GM19043 (cell line): ENCODE results near the gene CDH11.

Experiments used
- ATAC-seq: cut with Tn5 transposase; IDR thresholded peaks from one replicate; pipeline ENCODE4 v1.9.1; 2021; ENCODE audit warnings: low read depth; ENCODE audit not compliant: unreplicated experiment

Gene CDH11

GRCh38 chr16:65041667-65042066, 80.2 kb downstream of the CDH11 start:
- ATAC-seq: no peak

DNA sequence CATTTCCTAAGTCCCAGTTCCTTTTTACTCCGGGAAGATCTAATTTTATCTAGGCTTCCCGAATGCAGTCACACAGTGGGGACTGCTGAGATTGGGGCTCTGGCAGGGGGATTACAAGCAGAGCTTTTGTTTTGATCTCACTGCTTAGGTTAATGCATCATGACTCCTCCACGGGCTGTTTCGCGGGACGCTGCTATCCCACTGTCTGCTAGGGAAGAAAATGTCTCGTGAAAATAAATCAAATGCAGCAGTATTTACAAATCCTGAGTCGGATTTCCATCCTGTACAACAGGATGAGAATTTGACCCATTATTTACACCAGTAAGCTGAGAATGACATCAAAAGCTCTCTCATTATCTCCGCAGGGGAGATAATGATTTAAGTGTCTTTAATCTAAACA, 83.8 kb downstream of the CDH11 start:
- ATAC-seq: no peak

GRCh38 chr16:65037556-65037955, 84.3 kb downstream of the CDH11 start:
- no peak for ATAC-seq

- no peak for ATAC-seq
Observed at GRCh38 chr16:65034915-65035314, 86.9 kb downstream of the CDH11 start.

GRCh38 chr16:65032387-65032786, 89.5 kb downstream of the CDH11 start:
- no peak for ATAC-seq

DNA sequence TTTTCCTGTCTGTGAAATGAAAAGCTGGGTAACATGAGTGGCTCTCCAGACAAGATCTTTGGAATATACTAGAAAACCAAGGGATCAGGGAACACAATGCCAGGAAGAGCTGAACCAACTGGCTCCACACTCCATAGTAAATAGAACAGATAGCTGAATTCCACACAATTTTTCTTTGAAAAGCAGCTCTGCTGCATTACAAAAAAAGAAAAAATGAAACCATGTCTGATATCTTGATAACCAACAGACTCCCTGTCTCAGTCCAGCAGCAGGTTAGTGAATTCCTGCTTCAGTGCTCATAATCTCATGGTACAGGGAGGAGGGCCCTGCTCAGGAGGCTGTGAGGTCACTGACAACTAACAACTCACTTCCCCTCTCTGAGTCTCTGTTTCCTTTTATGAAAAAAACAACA, 97.1 kb downstream of the CDH11 start:
- no peak for ATAC-seq

DNA sequence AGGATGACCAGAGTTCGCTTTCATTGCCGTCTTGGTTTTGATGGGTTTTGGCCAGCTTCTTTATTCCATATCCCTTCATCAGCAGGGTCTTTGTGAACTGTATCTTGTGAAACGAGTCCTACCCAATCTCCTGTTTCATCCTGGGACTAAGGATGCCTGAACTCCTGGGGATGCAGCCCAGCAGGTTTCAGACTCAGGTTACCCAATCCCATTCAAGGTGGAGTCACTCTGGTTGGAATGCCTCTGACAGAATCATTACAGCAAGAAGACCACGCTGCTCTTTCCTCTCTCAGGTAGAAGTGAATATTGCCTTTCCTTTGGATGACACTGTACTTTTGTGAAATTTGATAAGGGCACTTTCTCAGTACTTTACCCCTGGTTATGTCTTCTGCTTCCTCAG, 98.1 kb downstream of the CDH11 start:
- ATAC-seq: no peak

DNA sequence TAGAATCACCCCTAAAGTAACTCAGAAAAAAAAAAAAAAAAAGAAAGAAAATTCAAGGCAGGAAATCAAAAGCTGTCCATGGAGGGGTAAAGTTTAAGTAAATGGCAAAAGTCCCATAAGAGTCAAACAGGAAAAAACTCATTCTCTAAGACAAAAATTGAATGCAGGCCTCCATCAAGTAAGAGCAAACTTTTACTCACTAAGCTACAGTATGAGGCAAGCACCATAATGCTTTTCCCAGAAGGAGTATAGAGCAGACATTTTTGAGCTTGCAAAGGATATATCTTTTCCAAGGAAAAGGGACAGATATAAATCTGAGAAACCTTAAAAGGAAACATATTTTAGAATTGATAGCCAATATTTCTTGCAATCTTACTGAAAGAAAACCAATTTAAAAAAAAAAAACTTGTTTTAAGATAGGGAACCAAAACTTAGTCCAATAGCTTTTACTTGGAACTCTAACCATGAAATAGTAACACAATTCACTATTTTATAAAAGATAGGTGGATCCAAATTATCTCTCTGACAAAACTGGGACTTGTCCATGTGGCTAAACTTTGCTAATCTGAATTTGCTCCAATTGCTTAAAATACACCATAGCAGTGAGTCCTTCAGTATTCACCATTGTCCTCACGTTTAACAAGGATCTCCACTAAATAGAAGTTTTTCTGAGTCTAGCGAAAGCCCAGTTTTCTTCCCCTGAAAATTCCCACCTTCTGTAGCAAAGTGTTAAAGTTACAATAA, 99.8 kb downstream of the CDH11 start:
- no peak for ATAC-seq

DNA sequence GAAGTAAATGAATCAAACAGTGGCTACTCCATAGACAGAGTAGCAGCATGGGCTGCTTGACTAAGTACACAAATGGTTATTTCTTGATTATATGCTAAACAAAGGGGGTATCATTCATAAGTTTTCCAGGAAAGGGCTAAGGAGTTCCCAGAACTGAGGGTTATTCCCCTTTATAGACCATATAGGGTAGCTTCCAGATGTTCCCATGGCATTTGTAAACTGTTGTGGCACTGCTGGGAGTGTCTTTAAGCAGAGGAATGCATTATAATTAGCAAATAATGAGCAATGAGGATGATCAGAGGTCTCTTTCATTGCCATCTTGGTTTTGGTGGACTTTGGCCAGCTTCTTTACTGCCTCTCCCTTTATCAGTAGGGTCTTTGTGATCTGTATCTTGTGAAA, 105.1 kb downstream of the CDH11 start:
- ATAC-seq: no peak

GRCh38 chr16:65015599-65015998, 106.3 kb downstream of the CDH11 start:
- ATAC-seq: no peak

- ATAC-seq: no peak
Observed at GRCh38 chr16:65012357-65012756, 109.5 kb downstream of the CDH11 start.

- ATAC-seq: no peak
Observed at GRCh38 chr16:65010125-65010524, 111.7 kb downstream of the CDH11 start.

GRCh38 chr16:65005696-65006095, 116.2 kb downstream of the CDH11 start:
- no peak for ATAC-seq

GRCh38 chr16:65004570-65004969, 117.3 kb downstream of the CDH11 start:
- no peak for ATAC-seq

- ATAC-seq: no peak
Observed at GRCh38 chr16:65003621-65004020, 118.2 kb downstream of the CDH11 start.

GRCh38 chr16:65002265-65002664, 119.6 kb downstream of the CDH11 start:
- ATAC-seq: no peak

- ATAC-seq: no peak
Observed at GRCh38 chr16:65000654-65001053, 121.2 kb downstream of the CDH11 start.

GRCh38 chr16:64997751-64998150, 124.1 kb downstream of the CDH11 start:
- no peak for ATAC-seq

- ATAC-seq: no peak
Observed at GRCh38 chr16:64997121-64997520, 124.7 kb downstream of the CDH11 start.

DNA sequence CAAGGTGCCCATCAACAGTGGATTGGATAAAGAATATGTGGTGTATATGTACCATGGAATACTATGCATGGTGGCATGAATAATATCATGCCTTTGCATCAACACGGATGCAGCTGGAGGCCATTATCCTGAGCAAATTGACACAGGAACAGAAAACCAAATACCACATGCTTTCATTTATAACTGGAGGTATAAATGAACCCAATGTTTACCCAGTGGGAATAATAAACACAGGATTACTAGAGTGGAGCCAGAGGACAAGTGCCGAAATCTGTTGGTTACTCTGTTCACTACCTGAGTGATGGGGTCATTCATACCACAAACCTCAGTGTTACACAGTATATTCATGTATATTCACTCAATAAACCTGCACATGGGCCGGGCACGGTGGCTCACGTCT, 125.2 kb downstream of the CDH11 start:
- ATAC-seq: no peak

- ATAC-seq: no peak
Observed at GRCh38 chr16:64993464-64993863, 128.4 kb downstream of the CDH11 start.

- no peak for ATAC-seq
Observed at GRCh38 chr16:64991001-64991400, 130.9 kb downstream of the CDH11 start.

GRCh38 chr16:64990101-64990500, 131.8 kb downstream of the CDH11 start:
- ATAC-seq: no peak
